Measurements from ENCODE around the gene CDKAL1. TPM values are rescaled to one million over a fixed set of nuclear protein-coding genes. Genes with fewer than 3 reads are reported as not detected.

Gene CDKAL1
- total and polyA plus RNA-seq, 9 of the 15 experiments (the other 6 are each of a cell fraction or from before 2014, with no cell fraction given): 11.2 to 36.3 (median 20.1) TPM

DNA sequence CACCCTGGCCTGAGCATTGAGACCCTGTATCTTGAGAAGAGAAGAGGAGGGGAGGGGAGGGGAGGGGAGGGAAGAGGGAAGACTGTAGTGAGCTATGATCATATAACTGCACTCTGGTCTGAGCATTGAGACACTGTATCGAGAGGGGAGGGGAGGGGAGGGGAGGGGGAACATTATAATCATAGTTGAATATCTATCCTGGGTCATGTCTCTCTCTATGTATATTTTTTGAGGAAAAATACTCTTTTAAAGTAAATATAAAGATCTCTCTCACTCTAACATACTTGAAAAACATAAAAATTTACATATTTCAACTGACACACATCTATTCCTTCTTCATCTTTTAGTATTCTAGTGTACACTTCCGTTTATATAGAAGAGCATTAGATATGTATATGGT, 431.0 kb downstream of the CDKAL1 start:
- no peak for ATAC-seq

DNA sequence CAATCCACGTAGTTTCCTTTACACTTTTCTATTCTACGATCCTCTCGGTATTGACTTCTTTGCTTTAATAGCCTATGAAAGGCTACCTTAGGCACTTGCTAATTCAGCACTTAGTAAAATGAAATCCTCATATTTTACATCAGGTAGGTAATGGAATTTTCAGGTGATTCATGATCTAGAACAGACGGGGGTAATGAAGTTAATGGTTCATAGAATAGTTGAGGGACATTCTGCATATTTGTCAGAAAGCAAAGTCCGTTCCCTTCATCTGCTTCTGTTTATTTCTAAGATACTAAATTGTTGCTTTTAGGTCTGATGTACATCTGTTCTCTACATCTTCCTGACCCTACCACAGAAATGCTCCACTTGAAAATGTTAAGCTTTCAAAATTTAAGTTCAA, 431.7 kb downstream of the CDKAL1 start:
- Histone ChIP-seq H3K27me3 (ENCODE audit: control insufficient read depth in 2 of 2, insufficient read depth in 2 of 2, low read length in 2 of 2) (no peaks in the 10 kb centered on the region), H3K36me3 (ENCODE audit: control insufficient read depth, insufficient read depth, low read length) (no peaks in the 10 kb centered on the region), H2AFZ (ENCODE audit: low read depth, low read length) (no peak overlapping the region), H3K4me1 (replicated peaks in 1 of 2; ENCODE audit: control insufficient read depth in 2 of 2, insufficient read depth in 2 of 2, low read length in 2 of 2) (no peaks in the 10 kb centered on the region), H3K4me3 (no peak overlapping the region), H3K27ac (ENCODE audit: extremely low read depth, low read depth, low read length) (no peak overlapping the region), H3K9me3 (replicated peaks; ENCODE audit: control insufficient read depth, insufficient read depth, low read depth, low read length) (no peaks in the 10 kb centered on the region), H3K9me1 (ENCODE audit: control insufficient read depth, insufficient read depth, low read length) (no peaks in the 10 kb centered on the region), H3K9ac (ENCODE audit: insufficient read depth in 1 of 2, low read depth in 2 of 2, low read length in 2 of 2) (no peak overlapping the region), H4K20me1 (replicated peaks; ENCODE audit: control insufficient read depth, insufficient read depth, low read length) (no peaks in the 10 kb centered on the region), H3K4me2 (ENCODE audit: insufficient read depth, low read length) (no peak overlapping the region), H3K79me2 (ENCODE audit: control insufficient read depth, insufficient read depth, low read length) (no peaks in the 10 kb centered on the region)
- intact Hi-C loops (cut with micrococcal nuclease) (no loop called here), in situ Hi-C loops (cut with MboI) (no loop called here)
- no peak for ATAC-seq
- 84% methylated on average over 5 of the region's 5 CpGs for WGBS (ENCODE audit: insufficient coverage, low coverage, missing lambda C conversion rate)
- BruUV-seq (replicated peaks): no TSS peak
- FAIRE-seq: no peak
- ChIA-PET POLR2A (no interaction called here), CTCF (ENCODE audit: low intra/inter-chr PET ratio) (no interaction called here)
- no peak for DNase-seq (ENCODE audit: extremely low read depth in 1 of 4, low spot score in 3 of 4)
- no peak for TF ChIP-seq ZC3H4 (CRISPR knock-in tag; IDR thresholded peaks at IDR 0.05; ENCODE audit: borderline replicate concordance)
- TF ChIP-seq, protein P1, sequence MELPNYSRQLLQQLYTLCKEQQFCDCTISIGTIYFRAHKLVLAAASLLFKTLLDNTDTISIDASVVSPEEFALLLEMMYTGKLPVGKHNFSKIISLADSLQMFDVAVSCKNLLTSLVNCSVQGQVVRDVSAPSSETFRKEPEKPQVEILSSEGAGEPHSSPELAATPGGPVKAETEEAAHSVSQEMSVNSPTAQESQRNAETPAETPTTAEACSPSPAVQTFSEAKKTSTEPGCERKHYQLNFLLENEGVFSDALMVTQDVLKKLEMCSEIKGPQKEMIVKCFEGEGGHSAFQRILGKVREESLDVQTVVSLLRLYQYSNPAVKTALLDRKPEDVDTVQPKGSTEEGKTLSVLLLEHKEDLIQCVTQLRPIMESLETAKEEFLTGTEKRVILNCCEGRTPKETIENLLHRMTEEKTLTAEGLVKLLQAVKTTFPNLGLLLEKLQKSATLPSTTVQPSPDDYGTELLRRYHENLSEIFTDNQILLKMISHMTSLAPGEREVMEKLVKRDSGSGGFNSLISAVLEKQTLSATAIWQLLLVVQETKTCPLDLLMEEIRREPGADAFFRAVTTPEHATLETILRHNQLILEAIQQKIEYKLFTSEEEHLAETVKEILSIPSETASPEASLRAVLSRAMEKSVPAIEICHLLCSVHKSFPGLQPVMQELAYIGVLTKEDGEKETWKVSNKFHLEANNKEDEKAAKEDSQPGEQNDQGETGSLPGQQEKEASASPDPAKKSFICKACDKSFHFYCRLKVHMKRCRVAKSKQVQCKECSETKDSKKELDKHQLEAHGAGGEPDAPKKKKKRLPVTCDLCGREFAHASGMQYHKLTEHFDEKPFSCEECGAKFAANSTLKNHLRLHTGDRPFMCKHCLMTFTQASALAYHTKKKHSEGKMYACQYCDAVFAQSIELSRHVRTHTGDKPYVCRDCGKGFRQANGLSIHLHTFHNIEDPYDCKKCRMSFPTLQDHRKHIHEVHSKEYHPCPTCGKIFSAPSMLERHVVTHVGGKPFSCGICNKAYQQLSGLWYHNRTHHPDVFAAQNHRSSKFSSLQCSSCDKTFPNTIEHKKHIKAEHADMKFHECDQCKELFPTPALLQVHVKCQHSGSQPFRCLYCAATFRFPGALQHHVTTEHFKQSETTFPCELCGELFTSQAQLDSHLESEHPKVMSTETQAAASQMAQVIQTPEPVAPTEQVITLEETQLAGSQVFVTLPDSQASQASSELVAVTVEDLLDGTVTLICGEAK (IDR thresholded peaks at IDR 0.05): no peak
- TF ChIP-seq, protein P1 (CRISPR knock-in tag; IDR thresholded peaks at IDR 0.05): no peak
- no peak for TF ChIP-seq POLR2B (IDR thresholded peaks at IDR 0.05; ENCODE audit: low read depth, partially characterized antibody)
- TF ChIP-seq LEF1 (IDR thresholded peaks at IDR 0.05): no peak
- TF ChIP-seq TOE1 (IDR thresholded peaks at IDR 0.05; ENCODE audit: borderline replicate concordance): no peak
- no peak for TF ChIP-seq TOE1 (CRISPR knock-in tag; IDR thresholded peaks at IDR 0.05; ENCODE audit: borderline replicate concordance, low read depth)

More for the DNA sequence above, 431.0 kb downstream of the CDKAL1 start:
- no peaks in the 10 kb centered on the region for H3K9me1 ChIP-seq (ENCODE audit: control insufficient read depth, insufficient read depth, low read length)
- ChIA-PET CTCF (ENCODE audit: low intra/inter-chr PET ratio) (no interaction called here), POLR2A (no interaction called here)
- H3K4me2 ChIP-seq (ENCODE audit: insufficient read depth, low read length): no peak overlapping the region
- no peaks in the 10 kb centered on the region for H3K9me3 ChIP-seq (replicated peaks; ENCODE audit: control insufficient read depth, insufficient read depth, low read depth, low read length)
- no peak overlapping the region for H3K4me3 ChIP-seq
- H3K27me3 ChIP-seq (ENCODE audit: control insufficient read depth in 2 of 2, insufficient read depth in 2 of 2, low read length in 2 of 2): no peaks in the 10 kb centered on the region
- no peaks in the 10 kb centered on the region for H3K36me3 ChIP-seq (ENCODE audit: control insufficient read depth, insufficient read depth, low read length)
- H4K20me1 ChIP-seq (replicated peaks; ENCODE audit: control insufficient read depth, insufficient read depth, low read length): no peaks in the 10 kb centered on the region
- no peak for FAIRE-seq
- DNase-seq (ENCODE audit: extremely low read depth in 1 of 4, low spot score in 3 of 4): no peak
- TF ChIP-seq ZNF184 (CRISPR knock-in tag; IDR thresholded peaks at IDR 0.05): no peak
- no peak for TF ChIP-seq BACH1 (tag; IDR thresholded peaks at IDR 0.05)
- peak; percentile 93 for TF ChIP-seq HNRNPK (IDR thresholded peaks at IDR 0.05; ENCODE audit: low read depth, low read length, poor library complexity, severe bottlenecking)
- no peak overlapping the region for H2AFZ ChIP-seq (ENCODE audit: low read depth, low read length)
- no TSS peak for BruUV-seq (replicated peaks)
- H3K4me1 ChIP-seq (replicated peaks in 1 of 2; ENCODE audit: control insufficient read depth in 2 of 2, insufficient read depth in 2 of 2, low read length in 2 of 2): no peaks in the 10 kb centered on the region
- H3K79me2 ChIP-seq (ENCODE audit: control insufficient read depth, insufficient read depth, low read length): no peaks in the 10 kb centered on the region
- intact Hi-C loops (cut with micrococcal nuclease): no loop called here
- H3K27ac ChIP-seq (ENCODE audit: extremely low read depth, low read depth, low read length): no peak overlapping the region
- in situ Hi-C loops (cut with MboI): no loop called here
- WGBS (ENCODE audit: insufficient coverage, low coverage, missing lambda C conversion rate): 13% methylated on average over 1 of the region's 2 CpGs
- no peak overlapping the region for H3K9ac ChIP-seq (ENCODE audit: insufficient read depth in 1 of 2, low read depth in 2 of 2, low read length in 2 of 2)

All from K562 (cell line).